GM23338 (cell line): Measurements from ENCODE around the gene LPGAT1. TPM values are rescaled to one million over a fixed set of nuclear protein-coding genes. Genes with fewer than 3 reads are reported as not detected.
A peak's percentile ranks its signal among the peaks of the same experiment; 100 is the strongest.

Source experiments
- ATAC-seq: fragments of 200-7000 bp; cut with Tn5 transposase; 3 replicates; pipeline ENCODE4 v1.9.1; 2020
- DNase-seq: peaks from one replicate; pipeline ENCODE4 v3.0.0-alpha.2; 2015; ENCODE audit warnings: low spot score
- H2AFZ ChIP-seq: fragments of 200-600 bp; sonication (generic); 2 replicates; pipeline ENCODE4 v1.8.0; 2016; ENCODE audit warnings: antibody characterized with exemption, mild to moderate bottlenecking, moderate library complexity
- H3F3A ChIP-seq: fragments of 200-600 bp; sonication (generic); replicated peaks from 2 replicates; pipeline ENCODE4 v1.8.0; 2017; ENCODE audit warnings: antibody characterized with exemption, mixed run types, low read depth
- H3K27ac ChIP-seq: fragments of 200-600 bp; sonication (generic); 2 replicates; pipeline ENCODE4 v1.6.1; 2016; ENCODE audit warnings: low read depth
- H3K27me3 ChIP-seq: fragments of 200-600 bp; sonication (generic); 2 replicates; pipeline ENCODE4 v1.8.0; 2016; ENCODE audit warnings: mild to moderate bottlenecking, mixed run types, moderate library complexity; ENCODE audit not compliant: insufficient read depth
- H3K36me3 ChIP-seq: fragments of 200-600 bp; sonication (generic); 2 replicates; pipeline ENCODE4 v1.8.0; 2016; ENCODE audit warnings: mild to moderate bottlenecking; ENCODE audit not compliant: insufficient read depth
- H3K4me1 ChIP-seq: fragments of 200-600 bp; sonication (generic); 2 replicates; pipeline ENCODE4 v1.8.0; 2016; ENCODE audit warnings: mild to moderate bottlenecking, moderate library complexity; ENCODE audit not compliant: insufficient read depth
- H3K4me2 ChIP-seq: fragments of 200-600 bp; sonication (generic); 2 replicates; pipeline ENCODE4 v1.7.1; 2017; ENCODE audit warnings: mixed run types
- H3K4me3 ChIP-seq: fragments of 200-600 bp; sonication (generic); 2 replicates; pipeline ENCODE4 v1.6.1; 2016; ENCODE audit warnings: mixed run types
- H3K79me2 ChIP-seq: fragments of 200-600 bp; sonication (generic); replicated peaks from 2 replicates; pipeline ENCODE4 v1.8.0; 2017; ENCODE audit warnings: mild to moderate bottlenecking; ENCODE audit not compliant: insufficient read depth
- H3K9me2 ChIP-seq: fragments of 200-600 bp; sonication (generic); 2 replicates; pipeline ENCODE4 v1.8.0; 2017; ENCODE audit not compliant: insufficient read depth
- H4K20me1 ChIP-seq: fragments of 200-600 bp; sonication (generic); replicated peaks from 2 replicates; pipeline ENCODE4 v1.8.0; 2017; ENCODE audit warnings: mild to moderate bottlenecking; ENCODE audit not compliant: insufficient read depth
- H3K27ac Mint-ChIP-seq: 2 replicates; pipeline ENCODE4 v1.8.0; 2020; ENCODE audit warnings: inconsistent platforms, mild to moderate bottlenecking, moderate library complexity, mixed read lengths
- H3K27me3 Mint-ChIP-seq: 3 replicates; pipeline ENCODE4 v1.8.0; 2022; ENCODE audit warnings: low read depth, mild to moderate bottlenecking, moderate library complexity, mixed read lengths, inconsistent platforms; ENCODE audit not compliant: insufficient read depth, poor library complexity
- H3K36me3 Mint-ChIP-seq: 3 replicates; pipeline ENCODE4 v1.8.0; 2021; ENCODE audit warnings: low read depth, mild to moderate bottlenecking, inconsistent platforms, moderate library complexity, mixed read lengths
- H3K4me1 Mint-ChIP-seq: 3 replicates; pipeline ENCODE4 v1.8.0; 2020; ENCODE audit warnings: mild to moderate bottlenecking, inconsistent platforms, mixed read lengths
- H3K4me3 Mint-ChIP-seq: 3 replicates; pipeline ENCODE4 v1.8.0; 2021; ENCODE audit warnings: moderate library complexity, mild to moderate bottlenecking, inconsistent platforms, mixed read lengths
- H3K9me3 Mint-ChIP-seq: 3 replicates; pipeline ENCODE4 v1.8.0; 2020; ENCODE audit warnings: moderate library complexity, mild to moderate bottlenecking, inconsistent platforms, mixed read lengths
- CTCF ChIP-seq, 2 experiments: fragments of 200-600 bp in 1 of 2; sonication (generic) in 1 of 2; conservative IDR thresholded peaks; 2 replicates each; pipeline versions ENCODE4 v1.5.1 to v1.6.1; 2016 to 2017; ENCODE audit warnings: antibody characterized with exemption in 2 of 2, low read depth in 2 of 2, mild to moderate bottlenecking in 2 of 2, moderate library complexity in 1 of 2
- EZH2 ChIP-seq: fragments of 200-600 bp; sonication (generic); IDR thresholded peaks from one replicate; pipeline ENCODE4 v1.8.0; 2017; ENCODE audit warnings: antibody characterized with exemption, mild to moderate bottlenecking, low read depth; ENCODE audit not compliant: unreplicated experiment
- EZH2phosphoT487 ChIP-seq: fragments of 200-600 bp; sonication (generic); IDR thresholded peaks from one replicate; pipeline ENCODE4 v1.8.1; 2018; ENCODE audit warnings: antibody characterized with exemption; ENCODE audit not compliant: unreplicated experiment
- NANOG ChIP-seq: IDR thresholded peaks from 2 replicates; pipeline ENCODE4 v1.6.1; 2016; ENCODE audit warnings: antibody characterized with exemption, borderline replicate concordance
- ZNF114 ChIP-seq: fragments of 250-450 bp; sonication (Bioruptor Pico); IDR thresholded peaks from 2 replicates; pipeline ENCODE4 v1.5.0; 2020; ENCODE audit warnings: mild to moderate bottlenecking, moderate library complexity
- ZNF331 ChIP-seq: fragments of 250-450 bp; sonication (Bioruptor Pico); IDR thresholded peaks from 2 replicates; pipeline ENCODE4 v1.5.0; 2020; ENCODE audit warnings: low read depth, mild to moderate bottlenecking, moderate library complexity
- polyA plus RNA-seq: library from polyadenylated mRNA; unstranded; fragments of >200 nt; fragmentation: Nextera tagmentation; extraction: Ambion mirVana; gene quantifications from 2 replicates; pipeline ENCODE4 v1.2.1, GENCODE V29; 2016
- total RNA-seq: library from RNA; depleted of rRNA; stranded (reverse); fragments of >200 nt; shearing (Covaris generic); gene quantifications from 2 replicates; pipeline ENCODE4 v1.2.3, GENCODE V29; 2014
- TF ChIP-seq, protein P1 (sequence below): fragments of 250-450 bp; sonication (Bioruptor Pico); IDR thresholded peaks from 2 replicates; pipeline ENCODE4 v1.5.0; 2020; ENCODE audit warnings: mild to moderate bottlenecking, moderate library complexity

LPGAT1 gene
- total and polyA plus RNA-seq, 2 experiments from 2014 or later = 3.3 to 16.4 TPM

DNA sequence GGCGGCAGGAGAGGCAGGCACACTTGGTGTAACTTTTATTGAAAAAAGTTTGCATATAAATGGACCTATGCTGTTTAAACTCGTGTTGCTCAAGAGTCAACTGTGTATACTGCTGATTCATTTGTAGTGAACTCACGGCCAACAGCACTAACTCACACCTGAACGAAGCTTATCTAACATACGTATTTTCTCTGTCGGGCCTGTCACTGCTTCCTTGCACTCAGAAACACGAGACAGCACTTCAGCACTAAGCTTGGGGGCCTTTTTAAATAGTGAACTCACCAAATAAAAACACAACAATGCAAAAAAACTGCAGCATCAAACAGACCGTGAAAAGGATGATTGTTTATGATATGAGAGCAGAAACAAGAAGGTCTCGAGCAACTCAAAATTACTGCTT, 96.2 kb downstream of the LPGAT1 start (continued):
- TF ChIP-seq EZH2phosphoT487 (no peak), NANOG (no peak), ZNF114 (CRISPR knock-in tag) (no peak), EZH2 (no peak), CTCF (conservative IDR thresholded peaks at IDR 0.05; ENCODE audit: low read depth in 2 of 2) (no peak)
- TF ChIP-seq, protein P1, sequence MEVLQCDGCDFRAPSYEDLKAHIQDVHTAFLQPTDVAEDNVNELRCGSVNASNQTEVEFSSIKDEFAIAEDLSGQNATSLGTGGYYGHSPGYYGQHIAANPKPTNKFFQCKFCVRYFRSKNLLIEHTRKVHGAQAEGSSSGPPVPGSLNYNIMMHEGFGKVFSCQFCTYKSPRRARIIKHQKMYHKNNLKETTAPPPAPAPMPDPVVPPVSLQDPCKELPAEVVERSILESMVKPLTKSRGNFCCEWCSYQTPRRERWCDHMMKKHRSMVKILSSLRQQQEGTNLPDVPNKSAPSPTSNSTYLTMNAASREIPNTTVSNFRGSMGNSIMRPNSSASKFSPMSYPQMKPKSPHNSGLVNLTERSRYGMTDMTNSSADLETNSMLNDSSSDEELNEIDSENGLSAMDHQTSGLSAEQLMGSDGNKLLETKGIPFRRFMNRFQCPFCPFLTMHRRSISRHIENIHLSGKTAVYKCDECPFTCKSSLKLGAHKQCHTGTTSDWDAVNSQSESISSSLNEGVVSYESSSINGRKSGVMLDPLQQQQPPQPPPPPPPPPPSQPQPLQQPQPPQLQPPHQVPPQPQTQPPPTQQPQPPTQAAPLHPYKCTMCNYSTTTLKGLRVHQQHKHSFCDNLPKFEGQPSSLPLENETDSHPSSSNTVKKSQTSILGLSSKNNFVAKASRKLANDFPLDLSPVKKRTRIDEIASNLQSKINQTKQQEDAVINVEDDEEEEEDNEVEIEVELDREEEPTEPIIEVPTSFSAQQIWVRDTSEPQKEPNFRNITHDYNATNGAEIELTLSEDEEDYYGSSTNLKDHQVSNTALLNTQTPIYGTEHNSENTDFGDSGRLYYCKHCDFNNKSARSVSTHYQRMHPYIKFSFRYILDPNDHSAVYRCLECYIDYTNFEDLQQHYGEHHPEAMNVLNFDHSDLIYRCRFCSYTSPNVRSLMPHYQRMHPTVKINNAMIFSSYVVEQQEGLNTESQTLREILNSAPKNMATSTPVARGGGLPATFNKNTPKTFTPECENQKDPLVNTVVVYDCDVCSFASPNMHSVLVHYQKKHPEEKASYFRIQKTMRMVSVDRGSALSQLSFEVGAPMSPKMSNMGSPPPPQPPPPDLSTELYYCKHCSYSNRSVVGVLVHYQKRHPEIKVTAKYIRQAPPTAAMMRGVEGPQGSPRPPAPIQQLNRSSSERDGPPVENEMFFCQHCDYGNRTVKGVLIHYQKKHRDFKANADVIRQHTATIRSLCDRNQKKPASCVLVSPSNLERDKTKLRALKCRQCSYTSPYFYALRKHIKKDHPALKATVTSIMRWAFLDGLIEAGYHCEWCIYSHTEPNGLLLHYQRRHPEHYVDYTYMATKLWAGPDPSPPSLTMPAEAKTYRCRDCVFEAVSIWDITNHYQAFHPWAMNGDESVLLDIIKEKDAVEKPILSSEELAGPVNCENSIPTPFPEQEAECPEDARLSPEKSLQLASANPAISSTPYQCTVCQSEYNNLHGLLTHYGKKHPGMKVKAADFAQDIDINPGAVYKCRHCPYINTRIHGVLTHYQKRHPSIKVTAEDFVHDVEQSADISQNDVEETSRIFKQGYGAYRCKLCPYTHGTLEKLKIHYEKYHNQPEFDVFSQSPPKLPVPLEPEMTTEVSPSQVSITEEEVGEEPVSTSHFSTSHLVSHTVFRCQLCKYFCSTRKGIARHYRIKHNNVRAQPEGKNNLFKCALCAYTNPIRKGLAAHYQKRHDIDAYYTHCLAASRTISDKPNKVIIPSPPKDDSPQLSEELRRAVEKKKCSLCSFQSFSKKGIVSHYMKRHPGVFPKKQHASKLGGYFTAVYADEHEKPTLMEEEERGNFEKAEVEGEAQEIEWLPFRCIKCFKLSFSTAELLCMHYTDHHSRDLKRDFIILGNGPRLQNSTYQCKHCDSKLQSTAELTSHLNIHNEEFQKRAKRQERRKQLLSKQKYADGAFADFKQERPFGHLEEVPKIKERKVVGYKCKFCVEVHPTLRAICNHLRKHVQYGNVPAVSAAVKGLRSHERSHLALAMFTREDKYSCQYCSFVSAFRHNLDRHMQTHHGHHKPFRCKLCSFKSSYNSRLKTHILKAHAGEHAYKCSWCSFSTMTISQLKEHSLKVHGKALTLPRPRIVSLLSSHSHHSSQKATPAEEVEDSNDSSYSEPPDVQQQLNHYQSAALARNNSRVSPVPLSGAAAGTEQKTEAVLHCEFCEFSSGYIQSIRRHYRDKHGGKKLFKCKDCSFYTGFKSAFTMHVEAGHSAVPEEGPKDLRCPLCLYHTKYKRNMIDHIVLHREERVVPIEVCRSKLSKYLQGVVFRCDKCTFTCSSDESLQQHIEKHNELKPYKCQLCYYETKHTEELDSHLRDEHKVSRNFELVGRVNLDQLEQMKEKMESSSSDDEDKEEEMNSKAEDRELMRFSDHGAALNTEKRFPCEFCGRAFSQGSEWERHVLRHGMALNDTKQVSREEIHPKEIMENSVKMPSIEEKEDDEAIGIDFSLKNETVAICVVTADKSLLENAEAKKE (CRISPR knock-in tag) = no peak

GRCh38 chr1:211732293-211732980, 98.1 kb downstream of the LPGAT1 start:
- Mint-ChIP-seq H3K9me3 (no peaks in the 10 kb centered on the region), H3K27ac (no peak overlapping the region), H3K4me1 (peaks cover 7% of the 10 kb centered on the region), H3K27me3 (no peaks in the 10 kb centered on the region), H3K36me3 (no peaks in the 10 kb centered on the region), H3K4me3 (no peak overlapping the region)
- Histone ChIP-seq H3K27ac (no peak overlapping the region), H3K4me1 (no peaks in the 10 kb centered on the region), H4K20me1 (no peaks in the 10 kb centered on the region), H3K4me2 (no peak overlapping the region), H3F3A (no peaks in the 10 kb centered on the region), H2AFZ (no peak overlapping the region), H3K79me2 (no peaks in the 10 kb centered on the region), H3K27me3 (no peaks in the 10 kb centered on the region), H3K9me2 (no peaks in the 10 kb centered on the region), H3K36me3 (no peaks in the 10 kb centered on the region), H3K4me3 (no peak overlapping the region)
- TF ChIP-seq ZNF331 (CRISPR knock-in tag) = no peak
- DNase-seq (no peak), ATAC-seq (peak; percentile 49)
